HUDEP-2 (cell line): Measurements from ENCODE around the gene NINJ2.

Experiments used
- DNase-seq, 76 experiments: peaks; one replicate each; lab custom pipeline; 2025; ENCODE audit not compliant: unreplicated experiment in 76 of 76; lab: John Stamatoyannopoulos, UW

The NINJ2 gene

DNA sequence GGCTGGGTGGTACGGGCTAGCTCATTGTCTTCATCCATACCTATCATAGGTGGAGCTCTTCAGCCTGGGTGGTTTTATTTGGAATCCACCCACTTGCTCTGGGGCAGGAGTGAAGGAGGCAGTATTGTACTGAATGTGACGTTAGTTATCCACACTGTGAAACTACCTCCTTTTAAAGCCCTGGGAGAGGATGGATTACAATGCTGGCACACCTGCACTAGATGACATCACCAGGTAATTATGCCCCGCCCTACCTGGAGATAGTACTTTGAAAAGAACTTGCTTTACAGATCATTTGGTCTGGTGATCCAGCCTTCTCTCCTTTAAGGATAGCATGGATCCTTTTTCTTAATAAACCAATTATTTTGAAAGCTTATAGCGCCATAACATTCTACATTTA is 125.5 kb downstream of the NINJ2 start:
- DNase-seq, result no peak

DNA sequence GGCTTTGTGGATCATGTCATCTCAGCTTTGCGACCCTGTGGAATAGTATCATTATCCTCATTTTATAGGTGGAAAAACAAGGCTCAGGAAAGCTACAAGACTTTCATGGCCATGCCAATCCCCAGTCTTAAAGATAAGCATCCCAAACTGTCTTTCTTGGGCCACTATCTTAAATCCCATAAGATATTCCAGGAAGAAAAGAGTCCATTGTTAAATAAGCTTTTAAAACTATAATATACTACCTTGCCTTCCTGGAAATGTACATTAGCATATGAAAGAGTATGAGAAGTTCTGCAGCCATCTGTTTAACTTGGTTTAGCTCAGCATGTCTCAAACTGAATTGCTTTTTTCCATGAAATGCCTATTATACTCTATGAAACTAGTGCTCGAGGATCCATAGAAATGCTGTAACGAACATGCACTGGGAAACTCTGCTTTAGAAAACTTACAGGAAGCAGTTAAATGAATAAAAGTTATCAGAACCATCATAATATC is 126.4 kb downstream of the NINJ2 start:
- no peak for DNase-seq

DNA sequence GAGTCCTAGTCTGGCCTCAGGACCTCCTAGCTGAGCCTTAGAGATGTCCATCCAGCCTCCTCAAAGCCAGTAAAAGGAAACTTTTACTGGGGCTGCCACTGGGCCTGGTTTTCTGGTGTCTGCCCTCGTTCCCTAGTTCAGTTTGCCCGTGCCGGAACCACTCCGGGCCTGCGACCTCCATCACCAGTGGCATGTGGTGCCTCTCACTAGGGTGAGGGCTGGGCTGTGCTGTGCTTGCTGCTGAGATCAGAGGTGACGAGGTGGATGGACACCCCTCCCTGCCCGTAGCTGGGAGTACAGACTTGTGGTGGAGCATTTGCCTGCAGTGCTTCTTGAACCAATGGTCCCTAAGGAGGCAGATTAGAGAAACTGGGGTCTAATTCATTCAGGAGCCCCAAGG is 127.8 kb downstream of the NINJ2 start:
- no peak for DNase-seq

DNA sequence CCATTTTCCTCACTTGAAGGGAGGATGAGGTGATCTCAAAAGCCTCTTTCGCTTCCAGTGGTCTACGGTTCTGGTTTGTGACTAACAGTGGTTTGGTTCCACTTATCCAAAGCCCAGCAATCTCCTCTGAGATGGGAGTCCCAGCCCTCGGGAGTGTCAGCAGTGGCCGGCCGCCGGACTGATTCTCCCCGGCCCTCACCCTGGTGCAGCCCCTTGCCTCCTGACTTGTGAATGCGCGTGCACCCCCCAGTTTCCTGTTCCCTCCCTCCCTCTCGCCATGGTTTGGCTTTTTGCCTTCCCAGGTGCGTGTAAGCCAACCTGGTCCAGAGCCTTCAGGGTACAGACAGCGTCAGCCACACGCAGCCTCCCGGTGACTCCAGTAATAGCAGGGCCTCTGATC is 129.0 kb downstream of the NINJ2 start:
- DNase-seq, result no peak

DNA sequence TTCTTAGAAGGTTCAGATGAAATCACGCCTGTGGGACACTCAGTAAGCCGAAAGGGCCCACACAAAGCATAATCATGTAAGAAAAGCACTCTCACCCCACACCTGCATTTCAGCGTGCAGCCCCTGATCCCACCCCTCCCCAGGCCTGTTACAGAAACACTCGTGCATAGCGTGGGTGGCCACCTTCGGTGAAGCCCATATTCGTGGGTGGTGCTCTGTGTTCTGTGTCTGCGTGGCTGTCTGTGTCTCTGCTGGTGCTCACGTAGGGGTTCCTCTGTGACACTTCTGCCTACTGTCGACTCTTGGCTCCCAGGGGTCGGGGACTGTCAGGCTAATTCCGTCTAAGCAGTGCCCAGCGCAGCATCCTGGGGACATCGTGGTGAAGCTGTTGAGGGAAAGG is 129.5 kb downstream of the NINJ2 start:
- DNase-seq, result no peak

DNA sequence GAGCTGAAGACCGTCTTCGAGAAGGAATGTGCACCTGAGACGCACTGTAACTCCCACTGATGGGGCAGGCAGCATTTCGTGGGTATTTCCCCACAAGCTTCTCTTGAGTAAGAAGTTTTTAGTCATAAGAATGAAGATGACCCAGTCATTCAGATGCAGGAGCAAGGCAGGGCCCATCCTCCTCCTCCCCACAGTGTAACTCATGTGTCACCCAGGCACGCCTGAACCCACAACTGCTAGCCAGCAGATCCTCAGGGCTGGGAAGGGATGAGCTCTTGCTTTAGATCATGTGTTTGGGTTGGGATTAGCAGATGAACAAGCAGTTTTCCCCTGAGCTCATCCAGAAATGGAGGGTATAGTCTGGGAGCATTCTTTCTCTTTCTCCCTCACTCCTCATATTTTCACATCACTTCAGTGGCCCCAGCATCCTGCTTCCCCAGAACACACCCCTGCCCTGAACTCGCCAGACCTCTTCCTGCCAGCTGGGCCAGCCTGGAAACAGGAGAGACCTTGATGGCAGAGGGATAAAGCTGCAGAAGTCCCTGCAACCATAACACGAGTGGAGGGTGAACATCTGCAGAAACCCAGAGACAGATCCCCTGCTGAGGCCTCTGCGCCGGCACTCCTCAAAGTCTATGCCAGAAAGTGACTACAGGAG is 130.2 kb downstream of the NINJ2 start:
- DNase-seq, result no peak

DNA sequence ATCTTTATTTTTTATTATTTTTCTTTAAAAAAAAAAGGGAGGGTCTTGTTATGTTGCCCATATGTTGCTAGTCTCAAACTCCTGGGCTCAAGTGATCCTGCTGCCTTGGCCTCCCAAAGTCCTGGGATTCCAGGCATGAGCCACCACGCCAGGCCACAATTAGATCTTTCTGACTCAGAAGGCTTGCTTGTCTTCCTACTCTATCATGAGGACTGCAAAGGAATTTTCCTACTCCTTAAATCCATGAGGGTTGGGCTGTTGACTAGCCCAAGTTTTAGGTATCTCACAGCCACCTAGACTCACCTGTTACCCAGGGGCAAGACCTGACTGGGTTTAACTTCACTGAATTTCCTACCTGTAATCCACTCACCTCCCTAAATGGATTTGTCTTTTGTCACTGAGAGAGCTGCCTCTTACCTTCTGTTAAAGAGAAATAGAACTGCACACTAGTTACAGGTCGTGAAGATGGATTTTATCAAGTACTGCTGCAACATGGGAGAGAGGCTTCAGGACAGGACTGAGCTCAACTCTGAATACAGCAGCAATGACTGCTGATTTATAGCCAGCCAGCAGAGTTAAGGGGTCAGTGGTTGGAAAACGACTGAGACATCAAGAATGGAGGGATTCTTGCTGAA is 131.2 kb downstream of the NINJ2 start:
- DNase-seq, result no peak

DNA sequence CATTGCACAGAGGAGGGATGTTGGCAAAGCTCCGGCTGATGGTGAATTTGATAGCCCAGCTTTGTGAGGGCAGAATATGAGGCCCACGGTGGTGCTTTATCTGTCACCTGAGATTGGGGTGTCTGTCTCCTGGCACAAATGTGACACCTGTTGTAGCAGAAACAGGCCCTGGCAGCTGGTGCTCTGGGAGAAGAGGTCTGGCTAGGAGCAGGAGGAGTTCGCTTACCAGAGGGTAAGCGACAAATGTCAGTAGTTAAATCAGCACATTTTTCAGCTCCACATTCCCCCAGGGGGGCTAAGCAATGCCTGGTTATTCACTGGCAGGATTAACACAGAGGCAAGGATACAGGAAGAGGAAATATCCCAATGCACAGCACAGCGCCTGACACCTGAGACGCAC is 132.4 kb downstream of the NINJ2 start:
- no peak for DNase-seq

DNA sequence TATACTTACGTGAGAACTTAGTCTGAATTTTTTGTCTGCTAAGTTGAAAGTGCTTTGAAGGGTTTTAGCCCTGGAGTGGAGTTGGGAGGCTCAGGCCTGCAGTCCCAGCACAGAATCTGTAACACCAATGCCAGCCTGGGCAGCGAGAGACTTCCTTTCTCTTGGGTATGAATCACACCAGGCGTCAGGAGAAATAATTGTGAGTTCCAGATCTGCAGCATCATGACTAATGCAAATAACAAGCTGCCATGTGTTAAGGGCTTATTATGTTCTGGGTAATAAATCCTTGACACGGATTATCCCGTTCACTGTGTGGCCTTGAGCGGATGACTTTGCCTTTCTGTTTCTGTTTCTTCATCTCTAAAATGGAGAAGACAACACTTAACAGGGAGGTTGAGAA is 132.9 kb downstream of the NINJ2 start:
- no peak for DNase-seq

DNA sequence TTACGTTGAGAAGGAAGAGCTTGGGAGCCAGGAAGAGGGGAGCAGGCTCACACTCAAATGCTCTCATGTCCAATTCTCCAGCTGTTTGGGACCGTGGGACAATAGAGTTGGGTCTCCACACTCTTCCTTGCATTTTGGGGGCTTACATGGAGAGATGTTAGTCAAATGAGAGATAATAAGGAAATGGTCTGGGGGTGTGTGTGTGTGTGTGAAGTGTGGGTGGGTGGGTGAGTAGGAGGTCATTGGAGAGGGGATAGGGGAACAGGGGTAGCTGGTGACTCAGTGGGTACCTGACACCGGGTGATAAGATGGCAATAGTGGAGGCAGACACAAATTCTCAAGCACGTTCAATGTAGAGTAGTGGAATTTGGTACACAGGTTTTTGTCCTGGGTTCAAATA is 135.5 kb downstream of the NINJ2 start:
- no peak for DNase-seq

DNA sequence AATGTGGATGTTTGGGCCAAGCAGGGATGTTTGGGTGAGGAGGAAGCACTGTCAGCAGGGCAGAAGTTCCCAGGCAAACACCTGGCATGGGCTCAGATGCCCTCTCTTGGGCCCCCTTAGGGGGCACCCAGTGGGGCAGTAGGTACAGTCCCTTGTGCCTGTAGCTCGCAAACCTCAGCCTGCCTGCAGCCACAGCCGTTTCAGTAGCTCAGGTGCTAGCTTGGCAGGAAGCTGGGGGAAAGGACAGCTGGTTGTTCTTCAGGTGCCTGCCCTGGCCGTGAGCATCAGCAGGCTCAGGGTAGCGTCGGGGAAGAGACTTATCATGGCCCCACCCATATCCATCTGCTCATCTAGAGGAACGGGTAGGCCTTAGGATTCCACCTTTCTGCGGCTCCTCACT is 136.0 kb downstream of the NINJ2 start:
- no peak for DNase-seq

DNA sequence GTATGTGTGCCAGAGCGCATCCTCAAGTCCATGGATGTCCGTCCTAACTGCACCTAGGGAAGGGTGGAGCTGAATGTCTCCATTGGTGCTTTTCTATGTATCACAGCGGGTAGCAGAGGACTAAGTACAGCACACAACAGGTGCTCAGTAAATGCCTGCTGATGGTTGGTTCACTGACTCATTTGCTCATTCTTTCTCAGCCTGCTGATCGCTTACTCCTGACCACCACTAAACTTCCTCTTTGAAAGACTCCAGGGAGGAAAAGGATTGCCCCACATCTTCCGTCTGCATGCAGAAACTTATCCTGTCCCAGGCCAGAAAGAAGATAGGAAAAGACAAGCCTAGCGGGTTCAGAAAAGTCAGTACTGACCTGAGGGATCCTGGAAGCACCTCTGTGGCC is 137.2 kb downstream of the NINJ2 start:
- no peak for DNase-seq

DNA sequence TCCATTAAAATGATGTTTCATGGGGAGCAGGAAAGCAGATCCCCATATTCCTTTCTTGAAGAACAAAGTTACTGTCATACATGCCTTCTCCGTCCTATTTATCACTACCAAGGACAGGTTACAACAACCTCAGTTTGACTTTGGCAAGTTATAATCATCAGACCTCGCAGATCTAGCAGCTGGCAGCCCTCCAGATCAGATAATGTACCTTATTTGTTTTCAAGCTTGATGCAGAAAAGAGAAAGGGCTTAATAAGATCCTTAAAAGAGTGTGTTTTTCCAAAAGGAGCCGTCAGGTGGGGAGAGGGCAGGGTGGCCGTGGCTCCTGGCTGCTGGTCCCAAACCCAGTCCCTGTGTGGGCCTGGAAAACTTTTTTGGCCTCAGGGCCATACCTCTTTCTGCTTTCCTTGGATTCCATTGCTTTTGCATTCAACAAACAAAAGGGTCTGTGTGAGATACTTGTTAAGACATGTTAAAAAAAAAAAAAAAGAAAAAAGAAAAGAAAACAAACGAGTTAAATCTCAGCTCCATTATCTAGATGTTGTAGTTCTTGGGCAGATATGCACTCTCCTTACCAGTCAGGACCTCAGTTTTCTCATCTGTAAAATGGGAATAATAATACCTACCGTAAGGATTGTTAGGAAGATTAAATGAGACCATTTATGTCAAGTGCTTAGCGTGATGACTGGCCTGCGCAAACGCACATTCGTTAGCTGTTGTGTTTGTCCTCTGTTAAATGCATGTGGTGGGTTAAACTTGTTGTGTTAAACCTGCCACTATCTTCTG is 138.9 kb downstream of the NINJ2 start:
- peak in 1 of 76 experiments; percentile 7 for DNase-seq

DNA sequence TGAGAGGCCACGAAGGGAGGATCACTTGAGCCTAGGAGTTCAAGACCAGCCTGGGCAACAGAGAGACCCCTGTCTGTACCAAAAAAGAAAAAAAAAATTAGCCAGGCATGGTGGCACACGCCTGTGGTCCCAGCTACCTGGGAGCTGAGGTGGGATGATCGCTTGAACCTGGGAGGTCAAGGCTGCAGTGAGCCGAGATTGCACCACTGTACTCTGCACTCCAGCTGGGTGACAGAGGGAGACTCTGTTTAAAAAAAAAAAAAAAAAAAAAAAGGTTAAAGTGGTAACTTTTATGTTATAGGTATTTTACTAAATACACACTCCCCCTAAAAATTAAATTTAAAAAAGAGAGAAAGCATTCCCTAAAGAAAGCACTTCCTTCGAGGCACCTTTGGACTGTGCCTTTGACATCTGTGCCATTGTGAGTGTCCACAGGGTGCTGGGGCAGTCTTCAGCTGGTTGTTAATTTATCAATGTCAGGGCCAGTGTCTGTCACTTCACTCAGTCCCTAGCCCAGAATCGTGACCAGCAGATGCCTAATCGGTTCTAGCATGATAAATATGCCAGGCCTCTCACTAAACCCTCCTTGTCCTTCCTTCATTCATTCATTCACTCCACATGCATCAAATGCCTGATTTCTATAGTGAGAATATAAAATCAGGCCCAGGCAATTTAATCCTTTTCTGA is 140.4 kb downstream of the NINJ2 start:
- DNase-seq, result no peak

DNA sequence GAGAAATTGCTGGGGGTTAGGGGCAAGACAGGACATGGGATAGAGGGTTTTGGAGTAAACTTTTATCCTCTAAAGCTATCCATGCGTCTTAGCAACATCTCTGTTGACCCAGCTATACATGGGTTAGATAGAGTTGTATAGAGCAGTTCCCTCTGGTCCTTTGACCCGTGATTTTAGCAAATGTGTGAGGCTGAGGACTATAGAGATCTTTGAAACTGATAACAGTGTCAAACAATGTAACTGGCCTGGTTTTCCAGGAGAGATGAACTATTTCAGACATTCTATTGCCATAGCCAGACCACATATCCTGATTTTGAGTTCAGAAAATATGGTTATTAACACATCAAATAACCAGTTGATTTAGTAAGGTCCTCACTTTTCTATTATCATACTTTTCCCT is 143.1 kb downstream of the NINJ2 start:
- no peak for DNase-seq

DNA sequence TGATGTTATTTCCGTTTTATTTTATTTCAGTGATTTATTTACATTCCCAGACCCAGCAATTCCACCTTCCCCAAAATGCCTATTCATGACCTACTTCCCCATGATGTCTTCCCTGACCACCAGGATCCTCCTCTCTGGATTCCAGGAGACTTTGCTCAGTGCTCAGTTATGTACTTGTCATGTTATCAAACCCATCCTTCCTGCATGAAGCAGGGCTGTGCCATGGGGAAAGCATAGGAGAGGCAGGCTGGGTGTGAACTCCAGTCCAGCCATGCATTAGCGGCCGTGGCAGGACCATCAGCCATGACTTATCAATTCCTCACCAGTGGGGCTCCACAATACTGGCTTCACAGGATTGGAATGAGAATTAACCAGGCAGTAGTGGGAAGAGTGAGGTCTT is 145.7 kb downstream of the NINJ2 start:
- DNase-seq, result no peak
